ENCODE results near the gene IFI30. TPM values are rescaled to one million over a fixed set of nuclear protein-coding genes. Genes with fewer than 3 reads are reported as not detected.
A peak's percentile ranks its signal among the peaks of the same experiment; 100 is the strongest.

The IFI30 gene
- total RNA-seq, 1 donor from 2014 or later, result 255 TPM

- Mint-ChIP-seq H3K4me1 (peaks cover 36% of the 10 kb centered on the region), H3K9me3 (no peaks in the 10 kb centered on the region), H3K27ac (no peak overlapping the region), H3K4me3 (no peak overlapping the region), H3K36me3 (ENCODE audit: low read depth) (no peaks in the 10 kb centered on the region), H3K27me3 (peaks cover 41% of the 10 kb centered on the region)
- DNase-seq, result no peak
- intact Hi-C loops (cut with micrococcal nuclease), result no loop called here
- ChIA-PET POLR2A (no interaction called here), CTCF (interaction anchor here (1.0 to 1.7 kb wide), 2 partner anchors 8 to 166 kb away, joined by 3 read pairs; no protein-coding TSS in a partner anchor)
- no peak for ATAC-seq (ENCODE audit: low read depth)
- TF ChIP-seq CTCF (IDR thresholded peaks at IDR 0.05), result no peak
These were observed 48.5 kb downstream of the IFI30 start for GRCh38 chr19:18221815-18222725.

- intact Hi-C loops (cut with micrococcal nuclease), result loop anchor here (2.0 kb wide), 1 partner anchor 19 kb away; the partner anchor contains the start of gene RAB3A
- Mint-ChIP-seq H3K27ac (no peak overlapping the region), H3K9me3 (no peaks in the 10 kb centered on the region), H3K4me3 (peak overlapping the region; percentile 84), H3K4me1 (peaks cover 45% of the 10 kb centered on the region), H3K27me3 (peaks cover 52% of the 10 kb centered on the region), H3K36me3 (ENCODE audit: low read depth) (no peaks in the 10 kb centered on the region)
- no peak for DNase-seq
- ATAC-seq (ENCODE audit: low read depth), result no peak
- ChIA-PET CTCF (interaction anchor here (0.6 to 2.3 kb wide), 4 partner anchors 8 to 32 kb away, joined by 3 to 8 read pairs (median 4); no protein-coding TSS in a partner anchor), POLR2A (interaction anchor here (0.6 to 2.6 kb wide), 13 partner anchors 8 to 215 kb away, joined by 3 to 14 read pairs (median 4); partner anchors contain the start of genes IQCN, JUND and MPV17L2)
- no peak for TF ChIP-seq CTCF (IDR thresholded peaks at IDR 0.05)
These were observed 50.4 kb downstream of the IFI30 start for GRCh38 chr19:18223860-18224524.

- ChIA-PET POLR2A (interaction anchor here (0.7 to 2.6 kb wide), 11 partner anchors 9 to 214 kb away, joined by 3 to 14 read pairs (median 4); partner anchors contain the start of genes IQCN, JUND and MPV17L2), CTCF (interaction anchor here (0.6 to 2.3 kb wide), 4 partner anchors 9 to 33 kb away, joined by 3 to 8 read pairs (median 4); no protein-coding TSS in a partner anchor)
- Mint-ChIP-seq H3K27me3 (peaks cover 55% of the 10 kb centered on the region), H3K36me3 (ENCODE audit: low read depth) (no peaks in the 10 kb centered on the region), H3K4me1 (peaks cover 45% of the 10 kb centered on the region), H3K9me3 (no peaks in the 10 kb centered on the region), H3K4me3 (peak overlapping the region; percentile 84), H3K27ac (peak overlapping the region; percentile 35)
- intact Hi-C loops (cut with micrococcal nuclease), result loop anchor here (2.0 kb wide), 1 partner anchor 20 kb away; the partner anchor contains the start of gene RAB3A
- ATAC-seq (ENCODE audit: low read depth) (peak; percentile 98), DNase-seq (peak; percentile 77)
- TF ChIP-seq CTCF (IDR thresholded peaks at IDR 0.05), result no peak
These were observed 51.1 kb downstream of the IFI30 start for GRCh38 chr19:18224525-18225354.

GRCh38 chr19:18225355-18225701 lies 51.7 kb downstream of the IFI30 start:
- Mint-ChIP-seq H3K9me3 (no peaks in the 10 kb centered on the region), H3K27me3 (peaks cover 54% of the 10 kb centered on the region), H3K36me3 (ENCODE audit: low read depth) (no peaks in the 10 kb centered on the region), H3K4me1 (peaks cover 45% of the 10 kb centered on the region), H3K27ac (no peak overlapping the region), H3K4me3 (peak overlapping the region; percentile 16)
- POLR2A ChIA-PET, result interaction anchor here (0.6 to 2.6 kb wide), 2 partner anchors 54 to 130 kb away, joined by 3 to 14 read pairs; no protein-coding TSS in a partner anchor
- ATAC-seq (ENCODE audit: low read depth) (no peak), DNase-seq (no peak)
- CTCF ChIA-PET, result interaction anchor here (2.3 kb wide), 1 partner anchor 27 kb away, joined by 8 read pairs; no protein-coding TSS in a partner anchor
- TF ChIP-seq CTCF (IDR thresholded peaks at IDR 0.05), result no peak
- intact Hi-C loops (cut with micrococcal nuclease), result loop anchor here (2.0 kb wide), 1 partner anchor 21 kb away; the partner anchor contains the start of gene RAB3A
